B cell (primary cell): ENCODE results near the gene ANKRD34A. TPM values are rescaled to one million over a fixed set of nuclear protein-coding genes. Genes with fewer than 3 reads are reported as not detected.

Source experiments
- ATAC-seq: fragments of 200-7000 bp; cut with Tn5 transposase; one replicate; pipeline ENCODE4 v1.10.0; 2021; ENCODE audit warnings: low read depth, mild to moderate bottlenecking, moderate number of reproducible peaks, moderate library complexity
- CTCF ChIA-PET: fragments of 350-600 bp; sonication (Branson Sonifier 250); formaldehyde crosslinking; loops from one replicate; lab custom pipeline; 2021; ENCODE audit warnings: antibody characterized with exemption, inconsistent platforms; lab: Charles Lee
- POLR2A ChIA-PET: fragments of 350-600 bp; sonication (Branson Sonifier 250); formaldehyde crosslinking; loops from one replicate; lab custom pipeline; 2021; ENCODE audit warnings: antibody characterized with exemption; lab: Charles Lee
- DNase-seq: peaks from one replicate; pipeline ENCODE4 v3.0.0; 2013
- H2AFZ ChIP-seq: 2 replicates; pipeline ENCODE4 v1.6.1; 2012; ENCODE audit warnings: mild to moderate bottlenecking, low read depth, low read length; ENCODE audit not compliant: insufficient read depth, poor library complexity, severe bottlenecking
- H3K27ac ChIP-seq, 2 donors: 1 replicate in 1 of 2; 2 replicates in 1 of 2; pipeline ENCODE4 v1.5.1; 2012 to 2013; ENCODE audit warnings: low read length in 2 of 2, mild to moderate bottlenecking in 2 of 2, moderate library complexity in 1 of 2
- H3K27me3 ChIP-seq, 4 experiments: fragments of 200-600 bp in 1 of 4; sonication (generic) in 1 of 4; replicated peaks in 1 of 4; 1 replicate in 2 of 4; 2 replicates in 2 of 4; pipeline versions ENCODE4 v1.6.1 to v1.7.0; 2013 to 2016; ENCODE audit warnings: low read length in 3 of 4, mild to moderate bottlenecking in 2 of 4, mixed read lengths in 1 of 4, moderate library complexity in 1 of 4; ENCODE audit not compliant: insufficient read depth in 4 of 4, control insufficient read depth in 3 of 4; ENCODE audit errors: control extremely low read depth in 1 of 4
- H3K36me3 ChIP-seq, 2 experiments: replicated peaks in 1 of 2; 1 replicate in 1 of 2; 2 replicates in 1 of 2; pipeline versions ENCODE4 v1.6.1 to v1.7.1; 2013; ENCODE audit warnings: low read length in 1 of 2; ENCODE audit not compliant: insufficient read depth in 2 of 2, control insufficient read depth in 1 of 2; ENCODE audit errors: control extremely low read depth in 1 of 2, extremely low read depth in 1 of 2
- H3K4me1 ChIP-seq, 2 donors: fragments of 200-600 bp in 1 of 2; sonication (generic) in 1 of 2; 1 replicate in 1 of 2; 2 replicates in 1 of 2; pipeline versions ENCODE4 v1.5.1 to v1.6.1; 2013 to 2017; ENCODE audit warnings: low read length in 2 of 2; ENCODE audit not compliant: control insufficient read depth in 2 of 2, insufficient read depth in 2 of 2
- H3K4me2 ChIP-seq: replicated peaks from 2 replicates; pipeline ENCODE3; 2012; ENCODE audit warnings: mild to moderate bottlenecking, low read depth, low read length; ENCODE audit not compliant: poor library complexity, severe bottlenecking
- H3K4me3 ChIP-seq, 5 experiments: fragments of 200-600 bp in 1 of 5; sonication (generic) in 1 of 5; 1 replicate in 3 of 5; 2 replicates in 2 of 5; pipeline versions ENCODE4 v1.5.1 to v1.7.0; 2011 to 2016; ENCODE audit warnings: low read length in 4 of 5, mild to moderate bottlenecking in 4 of 5, low read depth in 2 of 5, control low read depth in 1 of 5, moderate library complexity in 1 of 5; ENCODE audit not compliant: insufficient read depth in 1 of 5; ENCODE audit errors: control extremely low read depth in 1 of 5, extremely low read depth in 1 of 5
- H3K79me2 ChIP-seq: fragments of 200-600 bp; sonication (generic); one replicate; pipeline ENCODE4 v1.6.0; 2016; ENCODE audit warnings: low read length; ENCODE audit not compliant: control insufficient read depth, insufficient read depth
- H3K9ac ChIP-seq: fragments of 200-600 bp; sonication (generic); 2 replicates; pipeline ENCODE4 v1.6.1; 2017; ENCODE audit warnings: mild to moderate bottlenecking, low read length, moderate library complexity
- H3K9me3 ChIP-seq, 3 donors: one replicate each; pipeline versions ENCODE4 v1.6.1 to v1.7.1; 2013; ENCODE audit warnings: low read length in 2 of 3; ENCODE audit not compliant: control insufficient read depth in 2 of 3, insufficient read depth in 1 of 3; ENCODE audit errors: control extremely low read depth in 1 of 3
- H4K20me1 ChIP-seq: 2 replicates; pipeline ENCODE4 v1.6.0; 2012; ENCODE audit warnings: mild to moderate bottlenecking, low read length; ENCODE audit not compliant: insufficient read depth, control insufficient read depth, poor library complexity, severe bottlenecking
- H3K27ac Mint-ChIP-seq: one replicate; pipeline ENCODE4 v1.8.0; 2021; ENCODE audit warnings: mixed read lengths
- H3K27me3 Mint-ChIP-seq: one replicate; pipeline ENCODE4 v1.8.0; 2021; ENCODE audit warnings: mixed read lengths
- H3K4me1 Mint-ChIP-seq: one replicate; pipeline ENCODE4 v1.8.0; 2021; ENCODE audit warnings: mixed read lengths
- H3K4me3 Mint-ChIP-seq: one replicate; pipeline ENCODE4 v1.8.0; 2021; ENCODE audit warnings: mixed read lengths
- H3K9me3 Mint-ChIP-seq: one replicate; pipeline ENCODE4 v1.8.0; 2022; ENCODE audit warnings: mixed read lengths; ENCODE audit not compliant: insufficient read depth
- CTCF ChIP-seq: fragments of 200-600 bp; IDR thresholded peaks from one replicate; pipeline ENCODE4 v1.8.0; 2022; ENCODE audit warnings: antibody characterized with exemption, mild to moderate bottlenecking
- EZH2 ChIP-seq: IDR thresholded peaks from 2 replicates; pipeline ENCODE4 v1.6.1; 2012; ENCODE audit warnings: borderline replicate concordance, low read depth, mild to moderate bottlenecking, moderate library complexity, low read length; ENCODE audit not compliant: insufficient read depth, poor library complexity, severe bottlenecking
- WGBS: methylation state at CpG from one replicate; pipeline ENCODE4 v1.1.5; 2013; ENCODE audit warnings: missing lambda C conversion rate; ENCODE audit not compliant: insufficient coverage; 5-methylcytosine and 5-hydroxymethylcytosine counted together
- intact Hi-C: fragments of 100-400 bp; cut with micrococcal nuclease; formaldehyde crosslinking; loops from one replicate; pipeline ENCODE4 v1.10.0; 2022
- polyA plus RNA-seq: library from polyadenylated mRNA; depleted of rRNA; stranded (reverse); fragments of >200 nt; gene quantifications from 2 replicates; pipeline ENCODE4 v1.2.3, GENCODE V29; 2012
- total RNA-seq, 2 donors: library from RNA; stranded (reverse); fragments of 120-200 nt in 1 of 2; gene quantifications; 1 replicate in 1 of 2; 2 replicates in 1 of 2; pipeline versions ENCODE4 v1.2.3 to v1.2.4, GENCODE V29; 2013 to 2022

The ANKRD34A gene
- total and polyA plus RNA-seq, 2 donors (not counting 1 experiment from before 2014, with no cell fraction given) = 0.86 to 1.8 TPM

DNA sequence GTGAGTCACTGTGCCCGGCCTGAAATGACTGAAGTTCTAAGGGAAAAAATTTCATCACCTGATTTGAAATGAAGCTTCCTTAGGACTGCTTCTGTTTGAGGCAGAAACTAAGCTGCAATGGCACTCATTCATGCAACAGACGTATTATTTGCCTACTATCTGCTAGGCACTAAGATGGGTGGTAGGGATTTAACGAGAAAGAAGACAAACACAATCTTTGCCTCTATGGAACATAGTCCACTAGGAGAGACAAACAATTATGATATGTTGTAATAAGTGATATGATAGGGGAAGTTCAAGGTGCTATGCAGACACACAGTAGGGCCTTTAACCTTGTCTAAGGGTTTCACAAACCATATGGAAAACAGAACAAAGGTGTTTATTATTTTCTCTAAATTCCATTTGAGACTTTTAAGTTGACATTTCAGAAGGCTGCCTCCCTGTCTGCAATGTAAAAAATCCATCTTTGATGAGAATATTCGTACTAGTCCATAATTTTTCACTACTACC, 17.8 kb downstream of the ANKRD34A start:
- H3K27ac ChIP-seq = no peak overlapping the region
- H3K4me3 ChIP-seq = no peak overlapping the region
- ATAC-seq = no peak
- DNase-seq = no peak
- intact Hi-C loops = no loop called here
- 88% methylated on average over 1 of the region's 4 CpGs for WGBS
- H3K4me3 Mint-ChIP-seq = no peak overlapping the region
- H3K27me3 Mint-ChIP-seq = no peaks in the 10 kb centered on the region
- H3K27me3 ChIP-seq = no peaks in the 10 kb centered on the region
- H3K4me1 Mint-ChIP-seq = peaks cover 3% of the 10 kb centered on the region
- no peaks in the 10 kb centered on the region for H3K9me3 ChIP-seq
- no peaks in the 10 kb centered on the region for H3K9me3 Mint-ChIP-seq
- TF ChIP-seq CTCF = no peak
- TF ChIP-seq EZH2 = no peak
- H3K36me3 ChIP-seq = peaks cover 3 to 27% of the 10 kb centered on the region in 2 experiments
- ChIA-PET POLR2A (no interaction called here), CTCF (no interaction called here)
- no peak overlapping the region for H3K9ac ChIP-seq
- no peak overlapping the region for H3K27ac Mint-ChIP-seq
- no peak overlapping the region for H3K4me2 ChIP-seq
- no peaks in the 10 kb centered on the region for H4K20me1 ChIP-seq
- H3K79me2 ChIP-seq = peaks cover 29% of the 10 kb centered on the region
- H3K4me1 ChIP-seq = no peaks in the 10 kb centered on the region
- no peak overlapping the region for H2AFZ ChIP-seq

DNA sequence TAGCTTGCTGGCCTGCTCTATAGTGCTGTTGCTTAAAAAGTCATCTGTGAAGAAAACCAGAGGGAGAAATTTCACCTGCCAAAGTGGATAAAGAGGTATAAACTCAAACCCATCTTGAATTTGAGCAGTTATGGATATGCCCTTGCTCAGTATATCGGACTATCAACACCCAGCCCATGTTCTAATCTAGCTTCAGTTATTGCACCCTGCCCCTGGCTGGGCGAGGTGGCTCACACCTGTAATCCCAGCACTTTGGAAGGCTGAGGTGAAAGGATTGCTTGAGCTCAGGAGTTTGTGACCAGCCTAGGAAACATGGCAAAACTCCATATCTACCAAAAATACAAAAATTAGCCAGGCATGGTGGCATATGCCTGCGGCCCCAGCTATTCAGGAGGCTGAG, 19.8 kb downstream of the ANKRD34A start:
- Mint-ChIP-seq H3K9me3 (no peaks in the 10 kb centered on the region), H3K4me1 (no peaks in the 10 kb centered on the region), H3K4me3 (no peak overlapping the region), H3K27me3 (no peaks in the 10 kb centered on the region), H3K27ac (no peak overlapping the region)
- H3K79me2 ChIP-seq = peaks cover 10% of the 10 kb centered on the region
- intact Hi-C loops = no loop called here
- peaks cover 3 to 26% of the 10 kb centered on the region in 2 experiments for H3K36me3 ChIP-seq
- no peak overlapping the region for H2AFZ ChIP-seq
- H3K4me2 ChIP-seq = no peak overlapping the region
- H3K9me3 ChIP-seq = no peaks in the 10 kb centered on the region
- no peaks in the 10 kb centered on the region for H3K4me1 ChIP-seq
- ATAC-seq = no peak
- H4K20me1 ChIP-seq = no peaks in the 10 kb centered on the region
- ChIA-PET POLR2A (interaction anchor here (0.6 to 0.7 kb wide), 2 partner anchors 14 to 20 kb away, joined by 3 to 5 read pairs; partner anchors contain the start of genes ANKRD34A and POLR3GL), CTCF (interaction anchor here (0.9 to 1.1 kb wide), 2 partner anchors 35 kb away, joined by 3 to 4 read pairs; no protein-coding TSS in a partner anchor)
- WGBS = 100% methylated on average over 1 of the region's 3 CpGs
- no peak overlapping the region for H3K27ac ChIP-seq
- no peaks in the 10 kb centered on the region for H3K27me3 ChIP-seq
- no peak overlapping the region for H3K4me3 ChIP-seq
- no peak overlapping the region for H3K9ac ChIP-seq
- TF ChIP-seq EZH2 (no peak), CTCF (no peak)
- DNase-seq = no peak
